CD4-positive, alpha-beta T cell treated with Interferon gamma for 1 hour (primary cell): ENCODE results near the gene DUS2.
"Not testable (repeated sequence)": the region's sequence is repeated elsewhere in the genome, so short reads cannot be mapped to it uniquely, and the experiment has no call there.

ENCODE experiments used
- DNase-seq: peaks from one replicate; pipeline ENCODE4 v3.0.0-alpha.2; 2020

The DUS2 gene

GRCh38 chr16:68022728-68023537 is at the start of gene DUS2, which contains the start of gene DDX28:
DUS2 (plus strand) TSS chr16:68023284; CDS start chr16:68038024, 14,740 bp downstream.
DDX28 (minus strand) TSS chr16:68023232; CDS start chr16:68023202, 30 bp downstream.
- peak; percentile 89 for DNase-seq

GRCh38 chr16:67975321-67976105 is 47.6 kb upstream of the DUS2 start:
- DNase-seq: no peak

GRCh38 chr16:67976205-67976604 is 46.9 kb upstream of the DUS2 start:
- no peak for DNase-seq

GRCh38 chr16:67977005-67977404 is 46.1 kb upstream of the DUS2 start:
- DNase-seq: no peak

- no peak for DNase-seq
Observed at GRCh38 chr16:67977469-67978227, 45.4 kb upstream of the DUS2 start.

GRCh38 chr16:67979955-67980678 is 43.0 kb upstream of the DUS2 start, which contains the start of gene DPEP3:
DPEP3 (minus strand) TSS chr16:67980499; CDS start chr16:67980380, 119 bp downstream.
- DNase-seq: peak; percentile 18

GRCh38 chr16:67982011-67982696 is 40.9 kb upstream of the DUS2 start:
- DNase-seq: no peak

GRCh38 chr16:67986949-67987348 is 36.1 kb upstream of the DUS2 start:
- no peak for DNase-seq

- DNase-seq: no peak
Observed at GRCh38 chr16:67987460-67988160, 35.5 kb upstream of the DUS2 start.

GRCh38 chr16:67988675-67989074 is 34.4 kb upstream of the DUS2 start:
- DNase-seq: no peak

- no peak for DNase-seq
Observed at GRCh38 chr16:67989322-67990017, 33.6 kb upstream of the DUS2 start.

GRCh38 chr16:67990018-67990386 is 33.1 kb upstream of the DUS2 start:
- DNase-seq: no peak

GRCh38 chr16:67992661-67993206 is 30.4 kb upstream of the DUS2 start:
- DNase-seq: no peak

- DNase-seq: peak; percentile 85
Observed at GRCh38 chr16:67993207-67994039, 29.7 kb upstream of the DUS2 start.

GRCh38 chr16:67994040-67994408 is 29.1 kb upstream of the DUS2 start:
- DNase-seq: not testable (repeated sequence)

- peak; percentile 71 for DNase-seq
Observed at GRCh38 chr16:67995423-67995822, 27.7 kb upstream of the DUS2 start.

GRCh38 chr16:67996666-67997065 is 26.4 kb upstream of the DUS2 start:
- DNase-seq: no peak

GRCh38 chr16:67998231-67998778 is 24.8 kb upstream of the DUS2 start:
- not testable (repeated sequence) for DNase-seq
